GM21367 (cell line): ENCODE results near the gene UTP20.

Source experiments
- ATAC-seq: cut with Tn5 transposase; IDR thresholded peaks from one replicate; pipeline ENCODE4 v1.9.1; 2021; ENCODE audit not compliant: unreplicated experiment

The UTP20 gene

DNA sequence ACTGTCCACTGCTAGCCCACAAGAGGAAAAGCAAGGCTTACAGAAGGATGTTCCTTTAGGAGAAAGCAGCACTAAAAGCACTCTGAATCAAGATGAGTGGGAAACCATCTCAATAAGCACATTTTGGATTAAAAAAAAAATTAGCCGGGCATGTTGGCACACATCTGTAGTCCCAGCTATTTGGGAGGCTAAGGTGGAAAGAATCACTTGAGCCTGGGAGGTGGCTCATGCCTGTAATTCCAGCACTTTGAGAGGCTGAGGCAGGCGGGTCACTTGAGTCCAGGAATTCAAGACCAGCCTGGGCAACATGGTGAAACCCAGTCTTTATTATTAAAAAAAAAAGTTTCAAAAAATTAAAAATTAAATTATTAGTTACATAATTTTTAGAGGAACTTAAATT is 144.7 kb downstream of the UTP20 start:
- ATAC-seq: no peak

DNA sequence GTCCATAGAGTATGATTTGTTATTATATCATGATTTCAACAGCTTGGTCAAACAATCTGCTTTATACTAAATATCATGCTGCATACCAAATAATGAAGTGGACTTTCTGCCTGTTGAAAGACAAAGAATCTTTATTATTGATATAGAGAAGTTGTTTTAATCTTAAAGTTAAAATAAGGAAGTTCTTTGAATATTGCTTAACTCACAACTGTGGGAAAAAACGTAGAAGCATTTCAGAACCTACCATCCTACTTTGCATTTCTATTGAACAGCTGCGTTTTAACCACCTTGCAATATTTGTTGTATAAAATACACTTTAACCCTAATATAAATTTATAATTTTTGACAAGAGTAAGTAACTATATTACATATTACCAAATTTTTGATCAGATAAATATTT is 150.6 kb downstream of the UTP20 start:
- ATAC-seq: no peak

DNA sequence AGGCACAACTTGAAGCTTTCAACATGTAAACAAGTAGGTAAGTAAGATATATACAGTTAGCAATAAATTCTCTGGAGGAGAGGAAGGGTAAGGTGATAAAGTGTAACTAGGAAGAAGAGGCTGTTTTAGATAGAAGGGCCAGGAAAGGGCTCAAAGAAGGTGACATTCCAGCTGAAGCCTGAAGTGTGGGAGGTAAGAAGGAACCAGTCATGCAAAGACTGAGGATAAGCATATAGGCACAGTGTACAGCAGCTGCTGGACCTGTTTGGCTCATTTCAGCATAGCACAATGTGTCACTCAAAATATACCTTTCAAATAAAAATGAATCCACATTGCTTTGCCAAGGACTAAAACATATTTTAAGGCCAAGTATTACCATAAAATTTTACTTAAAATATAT is 156.2 kb downstream of the UTP20 start:
- no peak for ATAC-seq
